Hindlimb muscle (tissue), 1 donor: ENCODE results near the gene LECT2. TPM values are rescaled to one million over a fixed set of nuclear protein-coding genes. Genes with fewer than 3 reads are reported as not detected.

Source experiments
- DNase-seq: peaks from one replicate; pipeline ENCODE4 v3.0.0-alpha.2; 2013
- polyA plus RNA-seq: library from polyadenylated mRNA; unstranded; fragments of 120-200 nt; gene quantifications from one replicate; pipeline ENCODE4 v1.2.1, GENCODE V29; 2013; ENCODE audit not compliant: insufficient read length

LECT2 gene
- polyA plus RNA-seq, 1 donor: not detected

GRCh38 chr5:135978212-135978631, 23.4 kb upstream of the LECT2 start:
- no peak for DNase-seq

- DNase-seq: no peak
These were observed 22.7 kb upstream of the LECT2 start for GRCh38 chr5:135977375-135977928.

- no peak for DNase-seq
These were observed 21.4 kb upstream of the LECT2 start for GRCh38 chr5:135976216-135976615.

- DNase-seq: no peak
These were observed 20.3 kb upstream of the LECT2 start for GRCh38 chr5:135975122-135975521.

- DNase-seq: no peak
These were observed 19.3 kb upstream of the LECT2 start for GRCh38 chr5:135974021-135974600.

- no peak for DNase-seq
These were observed 18.7 kb upstream of the LECT2 start for GRCh38 chr5:135973323-135974020.

- DNase-seq: no peak
These were observed 16.9 kb upstream of the LECT2 start for GRCh38 chr5:135971701-135972100.

- no peak for DNase-seq
These were observed 12.0 kb upstream of the LECT2 start for GRCh38 chr5:135966790-135967189.

GRCh38 chr5:135966165-135966564, 11.4 kb upstream of the LECT2 start:
- no peak for DNase-seq

- DNase-seq: no peak
These were observed 10.7 kb upstream of the LECT2 start for GRCh38 chr5:135965504-135965903.

- peak; percentile 54 for DNase-seq
These were observed 10.0 kb upstream of the LECT2 start for GRCh38 chr5:135964670-135965320.

GRCh38 chr5:135955525-135955924, 742 bp upstream of the LECT2 start:
- no peak for DNase-seq

- DNase-seq: no peak
These were observed 933 bp downstream of the LECT2 start for GRCh38 chr5:135953850-135954249.

- DNase-seq: no peak
These were observed 2.1 kb downstream of the LECT2 start for GRCh38 chr5:135952683-135953082.

- DNase-seq: no peak
These were observed 3.0 kb downstream of the LECT2 start for GRCh38 chr5:135951807-135952206.

GRCh38 chr5:135951257-135951656, 3.5 kb downstream of the LECT2 start:
- no peak for DNase-seq

- no peak for DNase-seq
These were observed 4.2 kb downstream of the LECT2 start for GRCh38 chr5:135950611-135951010.

GRCh38 chr5:135944967-135945560, 9.7 kb downstream of the LECT2 start:
- peak; percentile 74 for DNase-seq

- DNase-seq: no peak
These were observed 10.2 kb downstream of the LECT2 start for GRCh38 chr5:135944564-135944963.

GRCh38 chr5:135942202-135942771, 12.5 kb downstream of the LECT2 start:
- no peak for DNase-seq

GRCh38 chr5:135941711-135942110, 13.1 kb downstream of the LECT2 start:
- DNase-seq: no peak

- no peak for DNase-seq
These were observed 17.4 kb downstream of the LECT2 start for GRCh38 chr5:135937245-135937911.
